Measurements from ENCODE around the gene MEOX1.
A peak's percentile ranks its signal among the peaks of the same experiment; 100 is the strongest.

Gene MEOX1

DNA sequence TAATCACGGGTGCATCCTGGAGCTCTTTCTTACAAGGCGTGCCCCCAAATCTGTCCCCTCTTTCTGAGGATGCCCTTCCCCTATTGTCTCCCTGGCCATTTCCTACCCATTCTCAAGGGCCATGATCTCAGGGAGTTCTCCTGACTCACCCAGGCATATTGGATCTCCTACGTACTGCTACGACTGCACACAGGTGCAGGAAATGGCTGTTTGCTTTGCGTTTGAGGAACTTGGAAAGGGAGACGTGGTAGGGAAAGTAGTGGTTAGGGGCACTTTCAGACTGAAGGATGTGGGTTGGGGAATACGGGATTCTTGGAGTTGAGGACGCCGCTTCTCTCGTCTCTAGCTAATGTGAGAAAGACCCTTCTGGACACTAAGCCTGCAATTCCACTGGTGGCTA is 18.7 kb upstream of the MEOX1 start:
- FAIRE-seq (no peak), DNase-seq (ENCODE audit: low spot score) (no peak)

DNA sequence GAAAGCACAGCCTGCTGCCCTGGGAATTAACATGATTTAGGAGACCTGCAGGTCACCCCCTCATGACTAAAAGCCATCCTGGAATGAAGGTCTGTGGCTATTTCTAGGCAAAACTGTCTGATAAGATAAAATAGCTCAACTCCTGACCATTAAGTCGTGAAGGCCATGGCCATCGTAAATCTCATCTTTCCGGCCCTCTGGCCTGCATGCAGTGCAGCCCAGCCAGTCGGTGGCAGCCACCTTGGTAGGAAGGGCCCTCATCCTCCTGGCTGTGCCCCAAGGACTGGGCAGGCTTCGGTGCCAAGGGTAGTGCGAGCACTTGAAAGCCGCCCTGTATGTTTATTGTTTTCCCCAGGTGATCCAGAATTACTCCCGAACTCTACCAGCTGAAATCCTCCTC is 18.2 kb upstream of the MEOX1 start:
- FAIRE-seq (no peak), DNase-seq (ENCODE audit: low spot score) (no peak)

DNA sequence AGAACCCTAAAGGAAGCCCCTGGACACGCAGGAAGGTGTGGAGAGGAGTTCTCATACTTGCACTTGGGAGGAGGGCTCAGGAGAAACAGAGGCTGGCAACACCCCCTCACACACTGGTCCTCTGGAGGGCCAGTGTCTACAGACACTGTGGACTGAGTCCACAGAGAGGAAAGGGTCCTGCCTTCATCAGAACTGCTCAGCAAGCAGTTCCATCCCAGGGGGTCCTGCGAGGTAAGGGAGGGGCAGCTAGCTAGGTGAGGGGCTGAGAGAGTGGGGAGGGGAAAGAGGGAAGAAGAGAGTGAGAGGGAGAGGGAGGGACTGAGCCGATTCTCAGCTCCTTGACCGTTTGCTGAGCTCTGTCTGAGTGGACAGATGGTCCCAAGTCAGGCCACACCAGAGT is 17.7 kb upstream of the MEOX1 start:
- no peak for DNase-seq (ENCODE audit: low spot score)
- FAIRE-seq: no peak

DNA sequence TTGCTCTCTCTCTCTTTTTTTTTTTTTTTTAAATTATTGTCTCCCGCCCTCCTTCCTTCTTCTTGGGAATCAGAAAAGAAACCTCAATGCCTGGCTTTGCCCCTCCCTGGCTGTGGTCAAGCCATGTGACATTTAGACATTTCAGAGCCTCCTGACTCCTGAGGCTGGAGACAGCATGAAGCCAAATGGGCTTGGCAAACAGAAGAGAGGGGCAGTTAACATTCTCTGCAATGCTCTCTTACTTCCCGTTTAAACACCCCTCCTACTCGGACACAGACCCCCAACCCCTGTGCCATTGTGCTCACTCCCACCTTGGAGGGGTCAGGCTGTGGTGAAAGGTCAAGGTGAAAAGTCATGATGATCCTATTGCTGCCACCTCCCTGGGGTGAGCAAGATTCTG is 14.7 kb upstream of the MEOX1 start:
- FAIRE-seq (peak; percentile 30), DNase-seq (ENCODE audit: low spot score) (peak; percentile 32)

DNA sequence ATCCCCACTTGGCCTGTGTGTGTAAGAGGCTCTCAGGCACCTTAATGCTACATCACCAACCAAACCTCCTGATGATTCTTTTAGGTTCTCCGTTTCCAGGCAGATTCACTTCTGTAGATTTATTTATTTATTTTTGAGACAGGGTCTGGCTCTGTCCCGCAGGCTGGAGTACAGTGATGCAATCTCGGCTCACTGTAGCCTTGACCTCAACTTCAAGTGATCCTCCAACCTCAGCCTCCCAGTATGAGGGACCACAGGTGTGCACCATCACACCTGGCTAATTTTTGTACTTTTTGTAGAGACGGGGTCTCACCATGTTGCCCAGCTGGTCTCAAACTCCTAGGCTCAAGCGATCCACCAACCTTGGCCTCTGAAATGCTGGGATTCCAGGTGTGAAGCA is 12.7 kb upstream of the MEOX1 start:
- FAIRE-seq: no peak

DNA sequence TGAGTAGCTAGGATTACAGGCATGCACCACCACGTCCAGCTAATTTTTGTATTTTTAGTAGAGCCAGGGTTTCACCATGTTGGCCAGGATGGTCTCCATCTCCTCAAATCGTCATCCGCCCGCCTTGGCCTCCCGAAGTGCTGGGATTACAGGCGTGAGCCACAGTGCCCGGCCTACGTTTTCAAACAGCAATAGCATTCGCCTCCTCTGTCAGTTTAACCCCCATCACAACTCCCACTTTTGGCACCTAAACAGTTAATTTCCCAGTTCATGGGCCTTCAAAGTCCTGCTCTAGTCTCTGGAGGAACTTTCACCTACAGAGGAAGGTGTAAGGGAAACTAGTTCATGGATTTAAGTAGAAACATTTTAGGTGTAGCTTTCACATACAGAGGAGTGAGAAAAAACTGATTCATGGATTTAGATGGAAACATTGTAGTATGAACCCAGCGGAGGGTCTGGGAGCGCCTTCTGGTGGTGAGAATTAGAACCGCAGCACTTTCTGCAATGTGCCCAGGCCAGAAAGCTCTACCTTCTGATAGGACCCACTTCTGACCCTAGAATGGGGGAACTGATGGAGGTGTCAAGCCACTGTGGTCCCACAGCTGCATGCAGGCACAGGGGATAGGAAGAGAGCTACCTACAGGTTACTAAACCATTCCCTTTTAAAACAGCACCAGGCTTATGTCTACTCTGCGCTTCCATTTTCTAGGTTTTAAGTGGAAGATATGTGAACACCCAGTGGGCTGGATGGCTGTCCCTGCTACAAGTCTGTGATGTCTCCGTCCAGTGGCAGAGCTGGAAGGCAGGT is 12.0 kb upstream of the MEOX1 start:
- FAIRE-seq (peak; percentile 18), DNase-seq (ENCODE audit: low spot score) (peak; percentile 47)

More for the DNA sequence above, 12.7 kb upstream of the MEOX1 start:
- no peak for DNase-seq (ENCODE audit: low spot score)

DNA sequence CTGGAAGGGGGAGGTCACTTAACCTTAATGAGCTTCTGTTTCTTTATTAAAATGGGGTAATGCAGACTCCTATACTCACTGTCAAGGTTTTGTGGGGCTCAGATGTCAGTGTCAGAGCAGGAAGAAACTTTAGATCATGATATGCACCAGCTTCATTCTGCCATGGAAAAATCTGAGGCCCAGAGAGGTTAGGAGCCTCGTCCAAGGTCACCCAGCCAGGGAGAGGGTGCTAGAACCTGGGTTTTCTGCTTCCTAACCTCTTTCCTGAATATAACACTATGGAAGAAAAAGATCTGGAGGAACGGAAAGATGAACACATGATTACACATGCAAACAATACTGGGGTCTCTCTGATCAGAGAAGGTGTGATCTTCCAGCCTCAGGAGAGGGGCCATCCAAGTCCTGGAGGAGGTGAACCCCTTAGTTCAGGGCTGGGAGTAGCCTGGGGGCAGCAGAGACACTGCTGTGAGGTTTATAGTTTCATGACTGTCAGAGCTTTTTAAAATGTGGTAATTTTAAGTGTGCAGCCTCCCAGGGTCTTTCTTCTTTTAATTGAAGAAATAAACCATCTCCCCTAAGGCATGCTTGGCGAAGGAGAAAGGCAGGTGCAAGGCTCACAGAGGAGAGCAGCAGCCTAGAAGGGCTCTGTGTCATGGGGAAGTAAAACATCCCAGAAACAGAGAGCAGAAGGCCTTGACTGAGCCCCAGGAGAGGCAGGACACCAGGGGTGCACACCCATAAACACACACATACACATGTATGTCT is 10.2 kb upstream of the MEOX1 start:
- DNase-seq (ENCODE audit: low spot score) (no peak), FAIRE-seq (no peak)

DNA sequence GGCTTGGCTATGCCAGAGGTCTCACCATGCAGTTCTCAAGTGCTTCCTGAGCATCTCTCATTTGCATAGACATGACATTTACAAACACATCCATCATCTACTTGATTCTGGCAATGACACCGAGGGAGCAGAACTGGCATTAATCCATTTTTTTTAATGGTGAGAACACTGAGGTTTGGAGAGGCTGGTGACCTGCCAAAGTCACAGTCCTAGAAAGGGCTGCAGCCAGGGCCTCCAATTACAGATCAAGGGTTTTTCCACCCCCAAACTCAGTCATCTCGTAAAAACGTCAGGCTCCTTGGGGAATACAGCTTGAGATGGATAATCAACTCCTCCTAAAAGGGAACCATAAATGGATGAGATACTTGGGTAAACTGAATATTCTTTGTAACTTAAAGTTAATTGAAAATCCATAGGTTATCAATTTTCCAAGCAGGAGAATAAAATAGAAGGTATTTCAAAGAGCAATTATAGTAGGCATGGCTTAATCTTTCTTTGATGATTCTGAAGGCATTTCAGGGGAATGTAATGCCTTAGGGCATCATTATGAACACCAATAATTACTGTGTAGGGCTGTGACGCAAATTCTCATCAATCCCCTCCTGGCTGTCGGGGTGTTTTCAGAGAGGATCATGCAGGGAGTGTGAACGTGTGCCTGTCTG is 9.4 kb upstream of the MEOX1 start:
- FAIRE-seq (no peak), DNase-seq (ENCODE audit: low spot score) (no peak)

DNA sequence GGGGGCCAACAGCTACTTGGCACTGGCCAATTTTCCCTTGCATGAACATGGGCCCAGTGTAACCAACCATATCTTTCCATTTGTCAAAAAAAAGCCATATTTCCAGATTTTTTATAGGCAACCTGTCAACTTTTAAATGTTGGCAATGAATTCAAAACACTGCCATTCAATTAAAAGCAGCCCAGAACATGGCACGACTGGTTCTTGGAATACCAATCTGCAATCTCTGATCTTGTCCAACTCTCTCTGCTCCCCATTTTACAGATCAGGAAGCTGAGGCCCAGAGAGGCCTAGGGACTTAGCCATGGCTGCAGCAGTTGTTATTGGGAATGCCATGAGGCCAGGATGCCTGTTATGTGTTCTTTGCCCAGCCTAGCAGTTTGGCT is 8.9 kb upstream of the MEOX1 start:
- no peak for DNase-seq (ENCODE audit: low spot score)

DNA sequence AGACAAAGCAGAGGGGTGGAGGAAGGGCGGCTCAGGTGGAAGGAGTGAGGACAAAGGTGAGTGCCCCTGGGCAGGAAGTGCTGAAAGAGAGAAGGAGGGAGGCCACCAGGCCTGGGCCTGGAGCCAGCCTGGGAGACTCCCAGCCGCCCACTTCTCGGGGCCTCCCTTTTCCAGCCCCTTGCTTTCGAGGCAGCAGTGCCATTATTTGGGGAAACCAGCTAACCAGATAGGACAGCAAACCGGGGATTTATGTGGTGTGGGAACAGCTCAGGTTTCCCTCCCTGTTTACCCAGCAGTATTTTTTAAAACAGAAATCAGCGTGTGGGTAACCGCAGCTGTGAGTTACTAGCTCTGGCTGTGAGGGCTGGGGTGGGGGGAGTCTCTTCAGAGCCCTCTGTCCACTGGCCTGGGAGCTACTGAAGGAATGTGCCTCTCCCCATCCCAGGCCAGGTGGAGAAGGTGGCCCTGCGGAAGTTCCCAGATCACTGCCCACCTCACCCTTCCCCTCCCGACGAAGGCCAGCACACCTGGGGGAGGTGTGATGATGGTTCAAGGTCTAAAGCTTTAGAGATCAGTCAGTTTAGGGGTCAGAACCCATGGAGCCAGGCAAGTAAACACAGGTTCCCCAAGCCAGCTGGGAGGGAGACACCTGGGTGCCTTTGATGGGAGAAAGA is 8.4 kb upstream of the MEOX1 start:
- no peak for FAIRE-seq
- peak; percentile 61 for DNase-seq (ENCODE audit: low spot score)

More for the DNA sequence above, 8.9 kb upstream of the MEOX1 start:
- FAIRE-seq: no peak

DNA sequence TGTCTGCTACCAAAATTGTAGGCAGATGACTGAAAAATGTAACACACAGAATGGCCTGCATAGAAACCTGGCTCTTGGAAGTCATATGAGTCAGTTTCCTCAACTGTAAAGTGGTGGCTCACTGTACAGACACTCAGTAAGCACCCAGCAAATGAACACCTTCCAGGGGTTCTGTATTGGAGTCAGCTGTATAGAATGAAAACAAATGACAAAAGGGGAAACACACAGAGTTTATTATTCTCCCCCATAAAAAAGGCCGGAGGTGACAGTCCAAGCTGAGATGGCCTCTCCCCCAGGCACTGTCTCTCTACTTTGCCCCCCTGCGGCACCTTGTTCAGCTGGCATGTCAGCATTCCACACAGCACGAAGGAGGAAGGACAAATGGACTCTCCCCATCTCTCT is 6.2 kb upstream of the MEOX1 start:
- FAIRE-seq (no peak), DNase-seq (ENCODE audit: low spot score) (peak; percentile 31)

DNA sequence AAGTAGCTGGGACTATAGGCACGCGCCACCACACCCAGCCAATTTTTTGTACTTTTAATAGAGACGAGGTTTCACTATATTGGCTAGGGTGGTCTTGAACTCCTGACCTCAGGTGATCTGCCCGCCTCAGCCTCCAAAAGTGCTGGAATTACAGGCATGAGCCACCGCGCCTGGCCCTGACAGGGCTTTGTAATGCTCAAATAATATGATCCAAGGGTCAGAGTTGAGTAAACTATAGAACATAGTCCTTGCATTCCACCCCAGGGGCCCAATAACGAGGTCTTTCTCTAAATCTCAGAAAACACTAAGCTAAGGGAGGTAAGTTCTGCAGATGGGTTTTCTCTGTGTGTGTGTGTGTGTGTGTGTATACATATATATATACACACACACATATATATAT is 5.8 kb upstream of the MEOX1 start:
- DNase-seq (ENCODE audit: low spot score) (no peak), FAIRE-seq (no peak)

DNA sequence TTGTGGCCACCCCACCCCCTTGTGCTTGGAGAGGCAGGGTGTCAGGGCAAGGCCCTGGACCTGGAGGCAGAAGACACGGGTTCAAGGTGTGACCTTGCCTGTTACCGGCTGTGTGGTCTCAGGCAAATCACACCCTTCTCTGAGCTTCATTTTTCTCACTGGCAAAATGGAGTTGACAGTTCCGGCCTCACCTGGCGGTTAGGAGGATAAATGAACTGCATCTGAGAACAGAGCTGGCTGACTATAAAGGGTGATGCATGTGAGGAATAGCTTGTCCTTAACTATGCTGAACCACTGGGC is 4.2 kb upstream of the MEOX1 start:
- DNase-seq (ENCODE audit: low spot score): no peak
- FAIRE-seq: no peak

DNA sequence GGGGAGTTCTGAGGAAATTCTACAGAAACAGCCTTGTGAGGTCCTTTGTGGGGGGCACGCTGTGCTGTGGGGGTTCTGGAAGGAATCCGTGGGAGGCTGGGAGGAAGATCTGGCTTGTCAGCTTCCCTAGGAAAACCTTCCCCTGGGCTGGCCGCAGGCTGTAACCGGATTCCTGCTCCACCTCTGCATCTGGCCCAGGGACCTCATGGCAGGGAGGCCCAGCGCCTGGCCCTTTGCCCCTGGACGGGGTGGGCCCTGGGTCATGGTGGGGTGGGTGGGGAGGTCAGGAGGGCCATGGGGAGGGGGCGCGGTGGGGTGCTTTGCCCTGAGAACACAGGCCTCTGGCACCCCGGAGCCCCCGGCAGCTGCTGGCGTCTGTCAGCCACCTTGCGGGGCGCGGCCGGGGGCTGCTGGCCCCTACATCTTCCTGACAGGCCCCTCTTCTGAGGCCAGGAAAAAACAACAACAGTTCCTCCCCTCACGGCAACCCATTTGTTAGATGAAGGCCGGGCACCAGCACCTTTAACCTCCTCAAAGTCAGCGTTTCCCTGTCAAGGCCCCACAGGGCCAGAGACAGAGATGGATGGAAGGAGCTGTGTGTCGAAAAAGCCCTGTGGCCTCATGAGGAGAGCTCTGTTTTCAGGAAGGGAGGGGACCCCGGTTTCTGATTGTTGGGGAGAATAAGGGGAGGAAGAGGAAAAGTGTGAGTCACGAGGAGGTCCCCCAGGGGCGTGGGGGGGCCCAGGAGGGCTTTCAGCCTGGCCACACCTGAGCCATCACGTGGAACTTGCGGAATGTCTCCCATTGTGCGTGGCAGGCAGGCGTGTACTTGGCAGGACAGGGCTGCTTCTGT is 3.6 kb upstream of the MEOX1 start:
- FAIRE-seq: no peak

DNA sequence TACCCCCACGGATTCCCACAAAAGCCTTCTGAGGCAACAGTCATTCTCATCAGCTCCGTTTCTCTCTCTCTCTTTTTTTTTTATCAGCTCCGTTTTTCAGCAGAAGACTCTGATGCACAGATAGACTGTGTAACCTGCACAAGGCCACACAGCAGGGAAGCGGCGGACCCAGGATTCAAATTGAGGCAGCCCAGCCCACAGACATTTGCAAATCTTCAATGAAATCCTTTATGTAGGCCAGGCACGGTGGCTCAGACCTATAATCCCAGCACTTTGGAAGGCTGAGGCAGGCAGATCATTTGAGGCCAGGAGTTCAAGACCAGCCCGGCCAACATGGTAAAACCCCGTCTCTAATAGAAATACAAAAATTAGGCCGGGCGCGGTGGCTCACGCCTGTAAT is 2.4 kb upstream of the MEOX1 start:
- DNase-seq (ENCODE audit: low spot score) (no peak), FAIRE-seq (no peak)

More for the DNA sequence above, 3.6 kb upstream of the MEOX1 start:
- no peak for DNase-seq (ENCODE audit: low spot score)

DNA sequence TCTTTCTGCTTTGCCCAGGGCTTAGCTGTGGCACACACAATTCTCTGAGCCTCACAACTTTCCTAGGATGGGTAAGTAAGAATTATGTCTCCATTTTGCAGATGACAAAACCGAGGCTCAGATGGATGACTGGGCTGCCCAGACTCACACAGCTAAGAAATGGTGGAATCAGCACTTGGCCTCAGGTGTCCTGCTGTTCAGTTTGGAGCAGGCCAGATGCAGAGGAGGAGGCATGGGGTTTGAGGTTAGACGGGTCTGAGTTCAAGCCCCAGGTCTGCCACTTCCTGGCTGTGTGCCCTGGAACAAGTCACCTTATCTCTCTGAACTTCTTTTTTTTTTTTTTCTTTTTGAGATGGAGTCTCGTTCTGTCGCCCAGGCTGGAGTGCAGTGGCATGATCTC is 1.7 kb upstream of the MEOX1 start:
- FAIRE-seq (no peak), DNase-seq (ENCODE audit: low spot score) (no peak)

DNA sequence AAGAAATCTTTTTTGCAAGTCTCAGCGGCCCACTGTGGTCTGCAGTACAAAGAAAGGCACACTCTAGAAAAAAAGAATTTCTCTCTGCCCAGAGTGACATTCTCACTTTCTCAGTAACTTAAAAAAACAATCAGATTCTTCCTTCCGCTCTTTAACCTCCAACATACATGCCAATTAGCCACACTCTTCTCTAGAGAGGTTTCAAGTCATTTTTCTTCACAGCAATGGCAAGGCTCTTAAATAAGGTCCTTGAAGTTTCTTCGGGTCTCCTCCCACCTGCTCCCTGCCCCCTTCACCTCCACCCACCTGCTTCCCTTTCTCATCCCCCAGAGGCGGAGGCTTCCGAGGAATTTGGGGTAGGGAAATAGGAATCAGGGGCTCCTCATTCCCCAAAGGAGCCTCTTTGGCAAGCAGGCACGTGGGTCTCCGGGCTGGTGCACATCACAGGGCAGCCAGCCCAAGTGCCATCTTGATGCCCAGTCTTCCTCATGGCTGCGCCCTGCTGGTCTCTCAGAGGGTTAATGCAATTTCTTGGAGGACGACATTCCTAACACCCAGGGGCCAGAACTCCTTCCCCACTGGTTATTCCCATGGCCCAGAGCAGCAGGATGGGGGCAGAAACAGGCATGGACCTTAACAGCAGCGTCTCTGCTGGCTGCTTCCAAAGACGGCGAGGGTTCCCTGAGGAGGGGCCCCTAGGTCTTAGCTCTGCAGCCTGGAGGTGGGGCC is 855 bp upstream of the MEOX1 start:
- FAIRE-seq (no peak), DNase-seq (ENCODE audit: low spot score) (no peak)

DNA sequence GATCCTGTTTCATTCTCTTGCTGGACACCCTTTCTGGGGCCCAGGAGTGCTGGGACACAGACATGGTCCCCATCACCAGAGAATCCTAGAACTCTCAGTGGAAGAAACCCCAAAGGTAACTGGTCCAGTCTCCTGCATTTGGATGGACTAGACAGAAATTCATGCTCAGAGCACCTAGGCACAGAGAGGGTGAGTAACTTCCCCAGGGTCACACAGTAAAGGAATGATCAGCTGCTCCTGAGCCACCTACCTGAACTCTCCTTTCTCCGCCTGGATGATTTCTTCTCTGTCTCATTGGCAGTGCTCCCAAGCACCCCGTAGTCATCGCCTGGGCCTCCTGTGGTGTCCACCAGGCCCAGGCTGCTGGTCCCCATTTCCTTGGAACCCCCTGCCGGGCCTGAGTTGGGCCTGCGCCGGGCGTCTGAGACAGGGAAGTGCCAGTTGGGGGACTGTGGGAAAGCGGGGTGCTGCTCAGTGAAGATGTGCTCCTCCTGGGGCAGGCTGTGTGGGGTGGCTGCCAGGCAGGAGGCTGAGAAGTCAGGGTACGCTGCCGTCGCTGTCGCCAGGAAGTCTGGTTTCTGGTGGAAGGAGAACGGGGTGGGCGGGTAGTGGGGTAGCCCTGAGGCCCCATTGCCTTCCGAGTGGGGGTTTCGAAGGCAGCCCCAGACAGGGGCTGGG is 767 bp downstream of the MEOX1 start:
- DNase-seq (ENCODE audit: low spot score) (no peak), FAIRE-seq (no peak)

DNA sequence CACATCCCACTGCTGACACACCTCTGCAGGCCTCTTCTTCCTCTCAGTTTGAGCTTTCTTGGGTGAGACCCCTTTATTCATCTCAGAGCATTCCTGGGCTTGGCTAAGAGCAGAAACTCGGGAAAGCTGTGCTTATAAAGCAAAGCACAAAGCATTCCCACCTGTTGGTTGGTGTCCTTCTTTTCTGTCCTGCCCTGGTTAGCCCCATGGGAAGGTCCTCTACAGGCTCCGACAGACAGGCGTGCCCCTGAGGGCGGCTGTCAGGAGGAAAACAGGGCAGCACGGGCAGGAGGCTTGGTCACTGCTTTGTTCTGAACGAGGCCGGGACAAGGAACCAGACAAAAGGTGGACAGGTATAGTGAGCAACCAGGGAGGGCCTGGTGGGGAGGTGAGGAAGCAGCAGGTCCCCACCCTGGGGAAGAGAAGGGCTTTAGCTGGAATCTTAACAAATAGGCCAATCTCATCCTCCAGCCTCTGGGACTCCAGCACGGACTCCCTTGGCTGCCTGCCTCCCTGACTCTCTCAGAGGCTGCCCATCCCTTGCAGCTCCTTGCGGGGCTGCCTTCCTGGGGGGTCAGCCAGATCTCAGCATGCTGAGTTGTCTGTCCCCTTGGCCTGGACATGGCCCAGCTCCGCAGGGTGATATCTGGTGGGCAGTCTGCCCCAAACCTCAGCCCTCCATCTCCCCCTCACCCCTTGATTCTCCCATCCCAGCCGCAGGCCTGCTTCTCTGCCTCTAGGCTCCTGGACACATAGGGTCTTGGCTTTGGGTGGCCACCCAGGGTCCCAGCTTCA is 1.7 kb downstream of the MEOX1 start:
- DNase-seq (ENCODE audit: low spot score) (no peak), FAIRE-seq (no peak)

Data from RCC 7860 (cell line).